ENCODE data around the gene EPHA5.

DNA sequence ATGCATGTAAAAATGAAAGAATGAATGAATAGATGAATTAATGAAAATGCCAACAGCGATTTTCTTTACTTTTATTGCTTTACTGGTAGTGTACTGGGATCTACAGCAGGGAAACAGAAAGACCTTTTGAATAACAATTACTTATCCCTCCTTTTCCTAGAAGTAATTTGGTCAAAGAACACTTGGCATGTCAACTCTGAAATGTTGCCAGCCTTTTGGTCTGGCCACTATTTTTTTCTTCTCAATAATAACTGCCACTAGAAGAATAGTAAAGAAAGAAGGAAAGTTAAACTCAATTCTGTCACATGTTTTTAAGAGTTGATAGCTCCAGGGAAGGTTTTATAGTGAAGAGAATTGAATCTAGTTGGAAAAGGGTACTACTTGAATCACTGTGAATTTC lies 52.9 kb downstream of the EPHA5 start:
- TF ChIP-seq, protein P1, sequence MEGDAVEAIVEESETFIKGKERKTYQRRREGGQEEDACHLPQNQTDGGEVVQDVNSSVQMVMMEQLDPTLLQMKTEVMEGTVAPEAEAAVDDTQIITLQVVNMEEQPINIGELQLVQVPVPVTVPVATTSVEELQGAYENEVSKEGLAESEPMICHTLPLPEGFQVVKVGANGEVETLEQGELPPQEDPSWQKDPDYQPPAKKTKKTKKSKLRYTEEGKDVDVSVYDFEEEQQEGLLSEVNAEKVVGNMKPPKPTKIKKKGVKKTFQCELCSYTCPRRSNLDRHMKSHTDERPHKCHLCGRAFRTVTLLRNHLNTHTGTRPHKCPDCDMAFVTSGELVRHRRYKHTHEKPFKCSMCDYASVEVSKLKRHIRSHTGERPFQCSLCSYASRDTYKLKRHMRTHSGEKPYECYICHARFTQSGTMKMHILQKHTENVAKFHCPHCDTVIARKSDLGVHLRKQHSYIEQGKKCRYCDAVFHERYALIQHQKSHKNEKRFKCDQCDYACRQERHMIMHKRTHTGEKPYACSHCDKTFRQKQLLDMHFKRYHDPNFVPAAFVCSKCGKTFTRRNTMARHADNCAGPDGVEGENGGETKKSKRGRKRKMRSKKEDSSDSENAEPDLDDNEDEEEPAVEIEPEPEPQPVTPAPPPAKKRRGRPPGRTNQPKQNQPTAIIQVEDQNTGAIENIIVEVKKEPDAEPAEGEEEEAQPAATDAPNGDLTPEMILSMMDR (optimal IDR thresholded peaks at IDR 0.05 in 1 of 3, IDR thresholded peaks at IDR 0.05 in 1 of 3, conservative IDR thresholded peaks at IDR 0.05 in 1 of 3; ENCODE audit: extremely low read depth in 1 of 3, insufficient read depth in 2 of 3, low read length in 3 of 3) = no peak
- TF ChIP-seq EZH2 (IDR thresholded peaks at IDR 0.05; ENCODE audit: low read length) = no peak

All from keratinocyte (primary cell).